ENCODE data around the gene GDF10. TPM values are rescaled to one million over a fixed set of nuclear protein-coding genes. Genes with fewer than 3 reads are reported as not detected.

The GDF10 gene
- total RNA-seq, 1 donor from 2014 or later, result 0.74 TPM

DNA sequence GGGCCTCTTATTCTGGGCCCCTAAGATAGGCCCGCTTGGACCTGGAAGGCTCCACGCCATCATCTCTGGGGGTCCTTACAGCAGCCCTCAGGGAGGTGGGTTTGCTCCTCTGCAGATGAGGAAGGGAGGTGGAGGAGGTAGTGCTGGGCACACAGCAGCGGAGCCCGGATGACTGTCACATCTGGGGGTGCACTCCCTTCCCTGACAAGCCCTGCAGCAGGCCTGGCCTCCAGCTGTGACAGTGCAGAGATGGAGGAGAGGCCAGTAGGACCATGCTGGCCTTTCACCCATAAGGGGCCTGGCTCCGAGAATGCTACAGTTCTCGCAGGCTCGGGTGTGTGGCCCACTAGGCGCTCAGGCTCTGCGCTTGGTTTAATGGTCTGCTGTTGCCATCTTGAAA, 31.5 kb downstream of the GDF10 start:
- TF ChIP-seq, protein P1, sequence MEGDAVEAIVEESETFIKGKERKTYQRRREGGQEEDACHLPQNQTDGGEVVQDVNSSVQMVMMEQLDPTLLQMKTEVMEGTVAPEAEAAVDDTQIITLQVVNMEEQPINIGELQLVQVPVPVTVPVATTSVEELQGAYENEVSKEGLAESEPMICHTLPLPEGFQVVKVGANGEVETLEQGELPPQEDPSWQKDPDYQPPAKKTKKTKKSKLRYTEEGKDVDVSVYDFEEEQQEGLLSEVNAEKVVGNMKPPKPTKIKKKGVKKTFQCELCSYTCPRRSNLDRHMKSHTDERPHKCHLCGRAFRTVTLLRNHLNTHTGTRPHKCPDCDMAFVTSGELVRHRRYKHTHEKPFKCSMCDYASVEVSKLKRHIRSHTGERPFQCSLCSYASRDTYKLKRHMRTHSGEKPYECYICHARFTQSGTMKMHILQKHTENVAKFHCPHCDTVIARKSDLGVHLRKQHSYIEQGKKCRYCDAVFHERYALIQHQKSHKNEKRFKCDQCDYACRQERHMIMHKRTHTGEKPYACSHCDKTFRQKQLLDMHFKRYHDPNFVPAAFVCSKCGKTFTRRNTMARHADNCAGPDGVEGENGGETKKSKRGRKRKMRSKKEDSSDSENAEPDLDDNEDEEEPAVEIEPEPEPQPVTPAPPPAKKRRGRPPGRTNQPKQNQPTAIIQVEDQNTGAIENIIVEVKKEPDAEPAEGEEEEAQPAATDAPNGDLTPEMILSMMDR (IDR thresholded peaks at IDR 0.05; ENCODE audit: unreplicated experiment), result no peak
- no peaks in the 10 kb centered on the region for H3K9me3 Mint-ChIP-seq (ENCODE audit: unreplicated experiment)
- no peaks in the 10 kb centered on the region for H3K27me3 Mint-ChIP-seq (ENCODE audit: unreplicated experiment)
- no peak overlapping the region for H3K27ac Mint-ChIP-seq (ENCODE audit: unreplicated experiment)
- no peaks in the 10 kb centered on the region for H3K36me3 Mint-ChIP-seq (ENCODE audit: low read depth, unreplicated experiment)
- H3K4me3 Mint-ChIP-seq (ENCODE audit: unreplicated experiment), result no peak overlapping the region
- DNase-seq (ENCODE audit: low spot score), result no peak
- no peaks in the 10 kb centered on the region for H3K4me1 Mint-ChIP-seq (ENCODE audit: unreplicated experiment)

DNA sequence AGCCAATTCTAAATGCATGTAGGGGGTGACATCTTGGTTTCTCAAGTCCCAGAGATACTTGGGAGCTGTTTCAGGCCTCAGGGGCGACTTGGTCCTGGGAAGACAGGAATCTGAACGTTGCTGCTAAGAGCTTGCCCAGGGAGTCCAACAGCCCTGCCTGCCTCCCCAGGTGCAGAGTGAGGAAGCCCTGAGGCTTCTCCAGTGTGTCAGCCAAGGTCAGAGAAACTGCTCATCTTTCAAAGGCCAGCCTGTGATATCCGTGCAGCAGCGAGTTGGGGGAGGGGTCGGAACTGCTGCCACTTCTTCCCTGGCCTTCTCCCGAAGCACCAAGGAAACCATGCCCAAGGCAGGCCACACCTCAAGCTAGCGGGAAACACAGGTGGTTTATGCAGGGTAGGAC, 32.0 kb downstream of the GDF10 start:
- TF ChIP-seq, protein P1 (IDR thresholded peaks at IDR 0.05; ENCODE audit: unreplicated experiment), result no peak
- DNase-seq (ENCODE audit: low spot score), result no peak
- Mint-ChIP-seq H3K27me3 (ENCODE audit: unreplicated experiment) (no peaks in the 10 kb centered on the region), H3K9me3 (ENCODE audit: unreplicated experiment) (no peaks in the 10 kb centered on the region), H3K4me1 (ENCODE audit: unreplicated experiment) (peaks cover 1% of the 10 kb centered on the region), H3K27ac (ENCODE audit: unreplicated experiment) (no peak overlapping the region), H3K4me3 (ENCODE audit: unreplicated experiment) (no peak overlapping the region), H3K36me3 (ENCODE audit: low read depth, unreplicated experiment) (no peaks in the 10 kb centered on the region)

DNA sequence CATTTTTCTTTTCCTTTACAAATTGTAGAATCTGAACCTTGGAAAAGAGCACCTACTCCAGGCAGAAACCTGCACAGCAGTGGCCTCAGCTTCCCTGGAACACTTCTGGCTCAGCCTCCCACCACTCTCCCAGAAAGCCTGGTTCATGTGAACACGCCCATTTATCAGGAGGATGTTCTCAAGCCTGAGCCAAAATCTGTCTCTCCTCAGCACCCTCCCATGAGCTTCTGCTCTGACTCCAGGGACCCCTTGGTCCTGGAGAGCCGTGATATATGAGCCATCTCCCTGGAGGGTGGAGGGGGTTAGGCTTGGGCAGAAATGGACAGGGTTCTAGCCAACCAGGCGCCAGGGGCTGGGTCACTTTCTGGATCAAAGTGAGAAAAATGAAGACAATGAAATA, 32.4 kb downstream of the GDF10 start:
- Mint-ChIP-seq H3K36me3 (ENCODE audit: low read depth, unreplicated experiment) (no peaks in the 10 kb centered on the region), H3K27ac (ENCODE audit: unreplicated experiment) (no peak overlapping the region), H3K4me3 (ENCODE audit: unreplicated experiment) (no peak overlapping the region), H3K27me3 (ENCODE audit: unreplicated experiment) (no peaks in the 10 kb centered on the region), H3K9me3 (ENCODE audit: unreplicated experiment) (no peaks in the 10 kb centered on the region), H3K4me1 (ENCODE audit: unreplicated experiment) (peaks cover 5% of the 10 kb centered on the region)
- TF ChIP-seq, protein P1 (IDR thresholded peaks at IDR 0.05; ENCODE audit: unreplicated experiment), result no peak
- no peak for DNase-seq (ENCODE audit: low spot score)

DNA sequence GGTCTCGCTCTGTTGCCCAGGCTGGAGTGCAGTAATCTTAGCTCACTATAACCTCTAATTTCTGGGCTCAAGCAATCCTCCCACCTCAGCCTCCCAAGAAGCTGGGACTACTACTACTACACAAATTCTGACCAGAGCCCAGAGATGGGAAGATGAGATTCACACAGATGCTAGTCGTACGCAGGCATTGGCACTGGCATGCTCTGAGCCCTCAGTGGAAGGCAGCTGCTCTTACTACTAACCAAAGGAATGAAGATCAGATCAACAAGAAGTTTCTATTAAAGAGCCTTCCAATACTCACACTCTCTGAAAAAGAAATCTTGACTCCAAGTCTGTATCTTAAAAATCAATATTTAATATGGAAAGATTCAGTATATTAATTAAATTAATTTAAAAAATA, 32.9 kb downstream of the GDF10 start:
- Mint-ChIP-seq H3K4me1 (ENCODE audit: unreplicated experiment) (peaks cover 6% of the 10 kb centered on the region), H3K36me3 (ENCODE audit: low read depth, unreplicated experiment) (no peaks in the 10 kb centered on the region), H3K4me3 (ENCODE audit: unreplicated experiment) (no peak overlapping the region), H3K9me3 (ENCODE audit: unreplicated experiment) (no peaks in the 10 kb centered on the region), H3K27me3 (ENCODE audit: unreplicated experiment) (no peaks in the 10 kb centered on the region), H3K27ac (ENCODE audit: unreplicated experiment) (no peak overlapping the region)
- TF ChIP-seq, protein P1 (IDR thresholded peaks at IDR 0.05; ENCODE audit: unreplicated experiment), result no peak
- DNase-seq (ENCODE audit: low spot score), result no peak

DNA sequence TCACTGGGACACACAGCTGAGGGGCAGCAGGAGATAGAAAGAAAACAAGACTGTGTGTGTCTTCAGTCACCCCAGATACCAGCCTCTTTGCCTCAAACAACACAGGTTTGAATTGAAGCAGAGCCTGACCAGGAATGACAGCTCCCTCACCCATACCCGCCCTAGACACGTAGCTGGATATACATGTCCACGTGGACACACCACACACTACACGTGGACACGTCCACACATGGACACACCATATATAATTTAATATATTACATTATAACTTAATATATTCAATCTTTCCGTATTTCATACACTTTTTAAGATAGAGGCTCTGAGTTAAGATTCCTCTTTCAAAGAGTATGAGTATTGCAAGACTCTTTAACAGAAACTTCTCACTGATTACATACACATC, 33.5 kb downstream of the GDF10 start:
- Mint-ChIP-seq H3K36me3 (ENCODE audit: low read depth, unreplicated experiment) (no peaks in the 10 kb centered on the region), H3K27me3 (ENCODE audit: unreplicated experiment) (no peaks in the 10 kb centered on the region), H3K9me3 (ENCODE audit: unreplicated experiment) (no peaks in the 10 kb centered on the region), H3K4me3 (ENCODE audit: unreplicated experiment) (no peak overlapping the region), H3K4me1 (ENCODE audit: unreplicated experiment) (peaks cover 6% of the 10 kb centered on the region), H3K27ac (ENCODE audit: unreplicated experiment) (no peak overlapping the region)
- no peak for DNase-seq (ENCODE audit: low spot score)
- TF ChIP-seq, protein P1 (IDR thresholded peaks at IDR 0.05; ENCODE audit: unreplicated experiment), result no peak

All from endothelial cell (in vitro differentiated cells).